ENCODE data around the gene SLC7A8.

GRCh38 chr14:23102801-23103200 is 80.7 kb downstream of the SLC7A8 start:
- no peak for TF ChIP-seq POLR2AphosphoS5 (IDR thresholded peaks at IDR 0.05; ENCODE audit: low read depth)
- TF ChIP-seq CTCF (conservative IDR thresholded peaks at IDR 0.05; ENCODE audit: low read depth in 2 of 2), result no peak
- no peak for TF ChIP-seq CREB1 (CRISPR knock-in tag; IDR thresholded peaks at IDR 0.05; ENCODE audit: low read depth)
- TF ChIP-seq EZH2phosphoT487 (IDR thresholded peaks at IDR 0.05; ENCODE audit: unreplicated experiment), result no peak
- no peak for TF ChIP-seq NANOG (IDR thresholded peaks at IDR 0.05; ENCODE audit: borderline replicate concordance)
- no peak for TF ChIP-seq REST (IDR thresholded peaks at IDR 0.05; ENCODE audit: unreplicated experiment)
- TF ChIP-seq EZH2 (IDR thresholded peaks at IDR 0.05; ENCODE audit: low read depth, unreplicated experiment), result no peak
- no peak for TF ChIP-seq STAT1 (IDR thresholded peaks at IDR 0.05; ENCODE audit: unreplicated experiment)
- TF ChIP-seq JUNB (IDR thresholded peaks at IDR 0.05; ENCODE audit: unreplicated experiment), result no peak
